HEK293T (cell line): Measurements from ENCODE around the gene PRND.

Experiments used
- ARNT ChIP-seq: fragments of 450-650 bp; IDR thresholded peaks from 2 replicates; pipeline ENCODE4 v1.6.1; 2017; ENCODE audit warnings: mild to moderate bottlenecking
- BHLHE40 ChIP-seq: fragments of 450-650 bp; IDR thresholded peaks from 2 replicates; pipeline ENCODE4 v1.6.1; 2016; ENCODE audit warnings: mild to moderate bottlenecking, moderate library complexity, borderline replicate concordance
- CTBP1 ChIP-seq: fragments of 450-650 bp; IDR thresholded peaks from 2 replicates; pipeline ENCODE4 v1.6.1; 2016; ENCODE audit warnings: borderline replicate concordance
- FOXK2 ChIP-seq: fragments of 450-650 bp; IDR thresholded peaks from 2 replicates; pipeline ENCODE4 v1.6.1; 2016; ENCODE audit warnings: mild to moderate bottlenecking
- FOXM1 ChIP-seq: fragments of 450-650 bp; IDR thresholded peaks from 2 replicates; pipeline ENCODE4 v1.6.1; 2017; ENCODE audit warnings: mild to moderate bottlenecking, borderline replicate concordance
- LEF1 ChIP-seq: fragments of 450-650 bp; IDR thresholded peaks from 2 replicates; pipeline ENCODE4 v1.6.1; 2017; ENCODE audit warnings: mild to moderate bottlenecking, borderline replicate concordance
- PKNOX1 ChIP-seq: fragments of 450-650 bp; IDR thresholded peaks from 2 replicates; pipeline ENCODE4 v1.6.1; 2016
- SP1 ChIP-seq: fragments of 450-650 bp; IDR thresholded peaks from 2 replicates; pipeline ENCODE4 v1.6.1; 2017
- SUZ12 ChIP-seq: fragments of 450-650 bp; IDR thresholded peaks from 2 replicates; pipeline ENCODE4 v1.6.1; 2016; ENCODE audit warnings: mild to moderate bottlenecking
- TARDBP ChIP-seq: fragments of 450-650 bp; IDR thresholded peaks from 2 replicates; pipeline ENCODE4 v1.6.1; 2016

- no peak for TF ChIP-seq FOXM1
- no peak for TF ChIP-seq ARNT
- TF ChIP-seq SP1, result no peak
- TF ChIP-seq BHLHE40, result no peak
- TF ChIP-seq LEF1, result no peak
- no peak for TF ChIP-seq PKNOX1
- no peak for TF ChIP-seq CTBP1
- no peak for TF ChIP-seq TARDBP
- no peak for TF ChIP-seq FOXK2
- TF ChIP-seq SUZ12, result no peak
Observed at GRCh38 chr20:4765681-4766080, 44.0 kb downstream of the PRND start.
